MM.1S (cell line): ENCODE data around the gene CCDC6.

Experiments
- DNase-seq: peaks from one replicate; pipeline ENCODE4 v3.0.0-alpha.2; 2015
- H2AFZ ChIP-seq: fragments of 300-600 bp; sonication (generic); 2 replicates; pipeline ENCODE4 v1.6.0; 2016; ENCODE audit warnings: antibody characterized with exemption, low read length
- H3F3A ChIP-seq: fragments of 300-600 bp; sonication (generic); 2 replicates; pipeline ENCODE4 v1.6.1; 2016; ENCODE audit warnings: mild to moderate bottlenecking, antibody characterized with exemption, low read length, moderate library complexity, mixed read lengths; ENCODE audit not compliant: insufficient read depth
- H3K27ac ChIP-seq: fragments of 300-600 bp; sonication (generic); 2 replicates; pipeline ENCODE4 v1.5.1; 2016; ENCODE audit warnings: mild to moderate bottlenecking, low read length
- H3K27me3 ChIP-seq: fragments of 300-600 bp; sonication (generic); replicated peaks from 2 replicates; pipeline ENCODE4 v1.6.0; 2016; ENCODE audit warnings: low read length; ENCODE audit not compliant: insufficient read depth
- H3K36me3 ChIP-seq: fragments of 300-600 bp; sonication (generic); replicated peaks from 2 replicates; pipeline ENCODE4 v1.6.1; 2016; ENCODE audit warnings: mild to moderate bottlenecking, low read length, mixed read lengths; ENCODE audit not compliant: insufficient read depth
- H3K4me1 ChIP-seq: fragments of 300-600 bp; sonication (generic); 2 replicates; pipeline ENCODE4 v1.6.1; 2016; ENCODE audit warnings: low read length, mixed read lengths
- H3K4me2 ChIP-seq: fragments of 300-600 bp; sonication (generic); 2 replicates; pipeline ENCODE4 v1.6.0; 2016; ENCODE audit warnings: low read depth, low read length
- H3K4me3 ChIP-seq: fragments of 300-600 bp; sonication (generic); 2 replicates; pipeline ENCODE4 v1.5.1; 2016; ENCODE audit warnings: low read length, mixed read lengths
- H3K79me2 ChIP-seq: fragments of 300-600 bp; sonication (generic); 2 replicates; pipeline ENCODE4 v1.6.1; 2016; ENCODE audit warnings: mixed run types, low read length, mixed read lengths
- H3K9ac ChIP-seq: fragments of 300-600 bp; sonication (generic); 2 replicates; pipeline ENCODE4 v1.6.1; 2016; ENCODE audit warnings: low read length, mixed read lengths
- H3K9me2 ChIP-seq: fragments of 300-600 bp; sonication (generic); replicated peaks from 2 replicates; pipeline ENCODE4 v1.6.1; 2016; ENCODE audit warnings: mild to moderate bottlenecking, low read length, mixed read lengths; ENCODE audit not compliant: insufficient read depth
- H3K9me3 ChIP-seq: fragments of 300-600 bp; sonication (generic); replicated peaks from 2 replicates; pipeline ENCODE4 v1.6.1; 2016; ENCODE audit warnings: mild to moderate bottlenecking, low read length, mixed read lengths; ENCODE audit not compliant: insufficient read depth
- H4K20me1 ChIP-seq: fragments of 300-600 bp; sonication (generic); 2 replicates; pipeline ENCODE4 v1.6.1; 2016; ENCODE audit warnings: mild to moderate bottlenecking, low read length, moderate library complexity, mixed read lengths; ENCODE audit not compliant: insufficient read depth
- CTCF ChIP-seq: fragments of 300-600 bp; sonication (generic); IDR thresholded peaks from 2 replicates; pipeline ENCODE4 v1.5.1; 2016; ENCODE audit warnings: antibody characterized with exemption, low read length, mixed read lengths
- EZH2 ChIP-seq: fragments of 300-600 bp; sonication (generic); optimal IDR thresholded peaks from 2 replicates; pipeline ENCODE3; 2017; ENCODE audit warnings: low read depth, mild to moderate bottlenecking, antibody characterized with exemption, low read length, mixed read lengths
- EZH2phosphoT487 ChIP-seq: fragments of 300-600 bp; sonication (generic); IDR thresholded peaks from 2 replicates; pipeline ENCODE4 v1.6.1; 2018; ENCODE audit warnings: antibody characterized with exemption, low read length

CCDC6 gene

GRCh38 chr10:59944339-59944935 lies 38.1 kb upstream of the CCDC6 start:
- no peak overlapping the region for H2AFZ ChIP-seq
- no peak overlapping the region for H3K9ac ChIP-seq
- no peak for TF ChIP-seq CTCF
- TF ChIP-seq EZH2, result no peak
- no peak for TF ChIP-seq EZH2phosphoT487
- H3K4me1 ChIP-seq, result no peaks in the 10 kb centered on the region
- no peak overlapping the region for H3K27ac ChIP-seq
- no peaks in the 10 kb centered on the region for H3K9me3 ChIP-seq
- DNase-seq, result no peak
- H3K27me3 ChIP-seq, result no peaks in the 10 kb centered on the region
- H3K4me3 ChIP-seq, result no peak overlapping the region
- H3K9me2 ChIP-seq, result no peaks in the 10 kb centered on the region
- H3F3A ChIP-seq, result no peaks in the 10 kb centered on the region
- no peaks in the 10 kb centered on the region for H4K20me1 ChIP-seq
- no peak overlapping the region for H3K4me2 ChIP-seq
- no peaks in the 10 kb centered on the region for H3K36me3 ChIP-seq
- H3K79me2 ChIP-seq, result no peaks in the 10 kb centered on the region

DNA sequence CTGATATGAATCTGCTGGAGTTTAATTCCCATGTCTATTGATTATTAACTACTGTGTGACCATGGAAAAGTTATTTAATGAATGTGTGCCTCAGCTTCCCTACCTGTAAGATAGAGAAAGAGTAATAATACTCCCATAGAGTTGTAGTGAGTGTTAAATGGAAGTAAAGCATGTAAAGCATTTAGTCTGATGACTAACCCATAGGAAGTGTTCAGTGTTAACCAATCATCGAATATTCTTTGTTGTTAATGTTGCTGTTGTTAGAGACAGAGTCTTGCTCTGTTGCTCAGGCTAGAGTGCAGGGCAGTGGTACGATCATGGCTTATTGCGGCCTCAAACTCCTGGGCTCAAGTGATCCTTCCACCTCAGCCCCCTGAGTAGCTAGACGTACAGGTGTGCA lies 36.2 kb upstream of the CCDC6 start:
- no peak for TF ChIP-seq CTCF
- Histone ChIP-seq H3K9me3 (no peaks in the 10 kb centered on the region), H4K20me1 (no peaks in the 10 kb centered on the region), H3K4me3 (no peak overlapping the region), H3K79me2 (no peaks in the 10 kb centered on the region), H3K4me2 (no peak overlapping the region), H3K27ac (no peak overlapping the region), H3K4me1 (no peaks in the 10 kb centered on the region), H3K27me3 (no peaks in the 10 kb centered on the region), H3F3A (no peaks in the 10 kb centered on the region), H2AFZ (no peak overlapping the region), H3K9me2 (no peaks in the 10 kb centered on the region), H3K36me3 (no peaks in the 10 kb centered on the region), H3K9ac (no peak overlapping the region)
- DNase-seq, result no peak

DNA sequence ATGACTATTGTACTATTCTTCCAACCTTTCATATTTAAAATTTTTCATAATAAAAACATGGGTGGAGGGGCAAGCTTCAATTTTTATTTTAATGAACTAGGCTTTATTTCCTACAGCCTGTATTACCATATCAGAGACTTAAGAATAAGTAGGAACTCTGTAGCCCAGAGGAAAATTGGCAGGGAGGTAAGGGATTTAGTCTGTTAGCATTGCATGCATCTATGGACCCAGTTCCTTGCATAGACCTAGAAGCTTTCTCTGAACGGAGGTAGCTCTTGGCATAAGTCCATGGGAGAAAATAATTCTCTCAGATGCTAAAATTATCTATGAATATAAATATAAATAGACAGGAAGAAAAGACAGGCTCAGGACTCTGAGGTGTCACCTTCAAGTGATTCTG lies 31.4 kb upstream of the CCDC6 start:
- Histone ChIP-seq H3K36me3 (no peaks in the 10 kb centered on the region), H3K9me3 (no peaks in the 10 kb centered on the region), H3K79me2 (no peaks in the 10 kb centered on the region), H3K9me2 (no peaks in the 10 kb centered on the region), H3K27ac (no peak overlapping the region), H3F3A (no peaks in the 10 kb centered on the region), H3K4me2 (no peak overlapping the region), H3K27me3 (no peaks in the 10 kb centered on the region), H3K4me3 (no peak overlapping the region), H4K20me1 (no peaks in the 10 kb centered on the region), H2AFZ (no peak overlapping the region), H3K9ac (no peak overlapping the region), H3K4me1 (no peaks in the 10 kb centered on the region)
- DNase-seq, result no peak
- TF ChIP-seq EZH2 (no peak), CTCF (no peak), EZH2phosphoT487 (no peak)
